ENCODE results near the gene SEMA5A.

- no peak for TF ChIP-seq POLR2A (IDR thresholded peaks at IDR 0.05; ENCODE audit: low read length)
- TF ChIP-seq GATA1 (IDR thresholded peaks at IDR 0.05; ENCODE audit: low read depth, low read length): no peak
Observed at GRCh38 chr5:9157020-9157419, 388.9 kb downstream of the SEMA5A start.

Data from erythroblast (primary cell).